Epithelial cell of esophagus (primary cell): ENCODE measurements around the gene MDFI.

Source experiments
- DNase-seq: peaks from one replicate; pipeline ENCODE4 v3.0.0; 2010; ENCODE audit warnings: low read depth
- H3K4me3 ChIP-seq: 2 replicates; pipeline ENCODE4 v1.5.1; 2011; ENCODE audit warnings: mild to moderate bottlenecking, low read length, control low read depth
- CTCF ChIP-seq: IDR thresholded peaks from 2 replicates; pipeline ENCODE4 v1.5.1; 2011; ENCODE audit warnings: low read depth, mild to moderate bottlenecking, low read length, control low read depth, inconsistent platforms; ENCODE audit not compliant: insufficient read depth; ENCODE audit errors: missing control alignments

MDFI gene

GRCh38 chr6:41668968-41669367 lies 30.7 kb downstream of the MDFI start:
- DNase-seq: no peak
- no peak for TF ChIP-seq CTCF
- H3K4me3 ChIP-seq: no peak overlapping the region

- no peak for DNase-seq
- TF ChIP-seq CTCF: no peak
- H3K4me3 ChIP-seq: no peak overlapping the region
Observed at GRCh38 chr6:41670703-41671360, 32.6 kb downstream of the MDFI start.

DNA sequence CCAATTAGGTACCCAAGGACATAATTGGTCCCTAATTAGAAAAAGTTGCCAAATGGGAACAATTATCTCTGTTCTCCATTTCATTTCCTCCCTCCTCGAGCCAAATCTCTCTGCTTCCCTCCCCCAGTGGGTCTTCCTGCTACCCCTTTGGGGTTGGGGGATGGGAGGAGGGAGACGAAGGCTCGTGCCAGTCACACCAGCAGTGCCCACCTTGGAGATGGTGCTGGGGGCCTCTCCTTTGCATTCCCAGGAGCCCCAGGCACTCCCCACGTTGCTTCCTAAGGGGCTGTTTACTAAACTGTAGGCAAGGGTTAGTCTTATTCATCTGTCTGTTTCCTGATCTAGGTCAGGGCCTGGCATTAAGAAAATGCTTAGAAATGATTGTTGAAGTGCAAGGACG lies 33.1 kb downstream of the MDFI start:
- no peak for DNase-seq
- H3K4me3 ChIP-seq: no peak overlapping the region
- TF ChIP-seq CTCF: no peak

DNA sequence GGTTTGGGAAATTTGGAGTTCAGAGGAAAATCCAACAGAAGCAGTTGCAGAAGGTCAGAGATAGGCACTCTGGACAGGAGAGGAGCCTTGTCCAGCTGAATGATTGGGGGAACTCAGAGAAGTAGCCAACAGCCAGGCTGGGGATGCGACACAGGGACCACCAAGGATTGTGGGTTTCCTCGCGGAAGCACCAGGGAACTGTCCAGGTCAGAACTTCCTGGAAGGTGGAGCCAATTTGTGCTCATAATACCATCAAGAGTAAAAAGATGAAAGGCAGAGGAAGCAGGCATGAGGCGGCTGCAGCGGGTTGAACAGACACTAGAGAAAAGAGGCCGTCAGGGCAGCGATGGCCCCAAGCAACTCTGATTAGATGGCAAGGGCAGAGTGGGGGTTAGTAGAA lies 33.7 kb downstream of the MDFI start:
- no peak for DNase-seq
- no peak for TF ChIP-seq CTCF
- no peak overlapping the region for H3K4me3 ChIP-seq

DNA sequence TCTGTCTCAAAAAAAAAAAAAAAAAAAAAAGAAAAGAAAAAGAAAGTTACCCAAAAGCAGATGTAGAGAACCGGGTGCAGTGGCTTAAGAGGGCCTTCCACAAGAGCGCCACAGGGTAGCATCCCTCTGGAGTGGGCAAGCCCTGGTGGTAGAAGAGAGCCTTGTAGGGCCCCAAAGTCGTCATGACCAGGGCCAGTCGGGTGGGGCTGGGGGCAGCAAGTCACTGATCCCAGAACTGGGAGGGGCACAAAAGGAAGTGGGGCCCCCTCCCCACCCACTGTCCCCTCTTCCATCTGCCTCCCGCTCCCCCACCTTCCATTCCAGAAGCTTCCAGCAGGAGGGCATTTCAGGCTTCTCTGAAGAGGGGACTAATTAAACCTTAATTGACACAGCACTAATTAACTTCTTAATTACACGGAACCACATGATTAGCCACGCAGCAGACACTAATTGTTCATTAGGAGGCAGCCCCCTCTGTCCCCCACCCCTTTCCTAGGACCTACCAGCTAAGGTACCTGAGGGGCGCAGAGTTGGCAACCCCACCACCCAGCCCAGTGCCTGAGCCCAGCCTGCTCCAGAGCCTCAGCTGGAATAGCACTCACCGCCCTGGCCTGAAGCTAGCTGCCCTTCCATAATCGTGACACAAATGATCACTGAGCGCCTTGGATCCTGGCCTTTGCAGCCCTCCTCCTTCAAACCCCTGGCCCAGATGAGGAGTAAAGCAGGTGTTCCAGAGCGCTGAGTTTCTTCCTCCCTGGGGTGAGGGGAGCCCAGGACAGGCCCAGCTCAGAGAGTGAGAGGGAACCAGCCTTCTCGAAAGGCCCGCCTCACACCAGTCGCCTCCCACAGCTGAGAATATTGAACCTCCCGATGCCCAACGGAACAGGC lies 34.8 kb downstream of the MDFI start:
- TF ChIP-seq CTCF: no peak
- no peak overlapping the region for H3K4me3 ChIP-seq
- DNase-seq: no peak

DNA sequence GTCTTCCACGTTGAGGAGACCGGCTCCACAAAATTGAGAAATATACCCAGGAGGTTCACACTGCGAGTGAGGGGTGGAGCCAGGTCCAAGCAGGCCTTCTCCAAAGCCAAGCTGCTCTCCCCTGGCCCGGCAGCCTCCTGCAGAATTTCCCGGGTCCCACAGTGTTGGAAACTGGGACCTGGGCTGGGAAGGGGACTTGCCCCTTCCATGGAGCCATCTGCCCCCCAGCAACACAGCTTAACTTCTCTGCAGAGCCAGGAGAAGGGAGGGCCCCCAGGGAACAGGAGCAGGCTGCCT lies 35.4 kb downstream of the MDFI start:
- no peak for TF ChIP-seq CTCF

More for the DNA sequence above, 35.4 kb downstream of the MDFI start:
- no peak overlapping the region for H3K4me3 ChIP-seq
- no peak for DNase-seq
